VCaP (cell line): Measurements from ENCODE around the gene UNC50.

Experiments used
- H3K27ac ChIP-seq: fragments of 450-650 bp; 2 replicates; pipeline ENCODE4 v1.5.1; 2017
- CTCF ChIP-seq: fragments of 450-650 bp; conservative IDR thresholded peaks from 2 replicates; pipeline ENCODE4 v1.5.1; 2017; ENCODE audit warnings: mild to moderate bottlenecking, moderate library complexity

UNC50 gene

GRCh38 chr2:98570356-98570755, 38.0 kb upstream of the UNC50 start:
- no peak for TF ChIP-seq CTCF
- no peak overlapping the region for H3K27ac ChIP-seq

GRCh38 chr2:98571121-98571701, 37.2 kb upstream of the UNC50 start:
- TF ChIP-seq CTCF, result no peak
- H3K27ac ChIP-seq, result no peak overlapping the region

- H3K27ac ChIP-seq, result no peak overlapping the region
- TF ChIP-seq CTCF, result no peak
Observed at GRCh38 chr2:98571796-98572195, 36.6 kb upstream of the UNC50 start.

- TF ChIP-seq CTCF, result no peak
- H3K27ac ChIP-seq, result no peak overlapping the region
Observed at GRCh38 chr2:98572211-98572610, 36.2 kb upstream of the UNC50 start.

- no peak overlapping the region for H3K27ac ChIP-seq
- TF ChIP-seq CTCF, result no peak
Observed at GRCh38 chr2:98572676-98573075, 35.7 kb upstream of the UNC50 start.

- no peak overlapping the region for H3K27ac ChIP-seq
- no peak for TF ChIP-seq CTCF
Observed at GRCh38 chr2:98573426-98573825, 35.0 kb upstream of the UNC50 start.

GRCh38 chr2:98576666-98577312, 31.6 kb upstream of the UNC50 start:
- no peak overlapping the region for H3K27ac ChIP-seq
- TF ChIP-seq CTCF, result no peak
